RPMI8226 (cell line): ENCODE measurements around the gene FAM209B.
"Not testable (repeated sequence)": the region's sequence is repeated elsewhere in the genome, so short reads cannot be mapped to it uniquely, and the experiment has no call there.

ENCODE experiments used
- DNase-seq: peaks from one replicate; pipeline ENCODE4 v3.0.0-alpha.2; 2015

The FAM209B gene

DNA sequence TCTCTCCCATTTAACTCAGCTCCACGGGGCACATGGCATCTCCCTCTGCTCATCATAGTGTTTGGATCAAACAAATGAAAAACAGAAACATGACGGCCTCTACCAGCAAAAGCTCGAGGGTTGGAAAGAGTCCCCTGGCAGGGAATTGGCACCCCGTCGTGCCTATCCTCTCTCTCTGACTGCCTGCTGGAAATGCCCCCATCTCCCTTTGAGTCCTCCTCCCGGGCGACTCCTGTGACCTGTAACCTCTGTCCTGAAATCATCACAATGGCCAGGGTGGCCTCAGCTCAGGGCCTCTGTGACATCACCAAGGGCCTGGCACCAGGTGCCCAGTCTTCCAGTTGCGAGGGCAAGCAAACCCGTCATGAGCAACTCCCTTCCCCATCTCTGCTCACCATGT, at the start of gene FAM209B:
Gene FAM209B, plus strand, starts transcription at position 301 of the 400 bp plus-strand sequence. Its CDS starts 96 bp downstream, at position 397.
- DNase-seq, result not testable (repeated sequence)

- no peak for DNase-seq
Measured at GRCh38 chr20:56483970-56484369, 49.1 kb upstream of the FAM209B start.

GRCh38 chr20:56487216-56487615, 45.8 kb upstream of the FAM209B start:
- DNase-seq, result no peak

- DNase-seq, result no peak
Measured at GRCh38 chr20:56488566-56488965, 44.5 kb upstream of the FAM209B start.

DNA sequence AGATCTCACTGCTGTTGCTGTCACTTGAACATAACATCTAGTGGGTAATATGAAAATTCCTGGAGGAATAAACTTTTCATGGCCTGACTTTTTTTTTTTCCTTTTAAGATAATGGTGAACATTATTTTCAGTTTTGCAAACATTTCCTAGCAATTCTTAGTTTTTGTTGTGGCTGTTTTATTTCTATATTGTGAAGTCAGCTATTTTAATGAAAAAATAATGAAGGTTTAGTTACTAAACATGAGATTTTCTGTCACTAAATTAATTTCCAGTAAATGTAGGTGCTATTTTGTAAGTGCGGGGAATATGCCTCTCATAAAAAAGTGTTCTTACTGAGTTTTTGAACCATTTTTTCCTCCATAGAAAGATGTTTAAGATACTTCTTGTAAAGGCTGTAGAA, 31.9 kb upstream of the FAM209B start:
- no peak for DNase-seq

- no peak for DNase-seq
Measured at GRCh38 chr20:56503916-56504315, 29.1 kb upstream of the FAM209B start.

DNA sequence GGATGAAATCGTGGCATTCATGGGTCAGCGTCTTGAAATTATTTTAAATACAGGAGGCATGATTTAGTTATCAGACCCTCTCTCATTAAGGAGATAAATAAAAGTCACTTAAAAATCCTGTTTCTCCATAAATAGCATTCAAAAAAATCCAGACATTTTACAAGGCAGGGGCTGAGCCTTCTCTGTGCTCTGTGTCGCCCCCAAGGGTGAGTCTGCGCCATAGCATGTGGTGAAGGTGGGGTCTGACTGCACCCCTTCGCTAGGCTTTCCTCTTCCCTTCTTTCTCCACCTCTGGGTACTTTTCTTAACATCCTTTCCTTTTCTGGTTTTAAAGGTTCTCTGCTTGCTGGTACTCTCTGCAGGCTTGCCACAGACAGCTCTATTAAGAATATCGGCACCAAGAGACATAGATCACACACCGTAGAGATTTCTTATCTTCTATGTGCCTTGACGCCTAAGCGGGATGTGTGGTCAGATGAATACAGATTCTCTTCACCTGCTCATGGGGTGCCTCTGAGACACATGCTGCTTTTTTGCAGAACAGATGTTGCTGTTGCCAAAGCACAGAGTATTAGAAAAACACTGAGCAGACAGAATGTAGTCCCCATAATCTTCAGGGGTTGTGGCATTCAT, 28.6 kb upstream of the FAM209B start:
- no peak for DNase-seq

DNA sequence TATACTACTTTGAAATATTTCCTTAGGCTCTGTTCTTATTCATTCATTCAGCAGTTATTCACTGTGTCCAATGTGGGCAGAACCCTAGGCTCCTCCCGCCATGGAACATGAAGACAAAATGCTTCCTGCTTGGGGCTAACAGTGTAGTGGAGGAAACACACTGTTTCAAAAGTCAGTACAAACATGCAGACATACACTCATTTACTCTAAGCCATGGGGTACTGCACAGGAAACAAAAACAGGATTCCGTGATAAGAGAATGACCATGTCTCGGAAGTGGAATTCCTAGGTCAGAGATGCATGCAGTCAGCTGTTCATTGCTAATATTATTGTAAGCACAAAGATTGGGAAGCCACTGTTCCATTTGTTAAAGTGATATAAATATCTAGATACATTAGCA, 26.9 kb upstream of the FAM209B start:
- DNase-seq, result no peak

DNA sequence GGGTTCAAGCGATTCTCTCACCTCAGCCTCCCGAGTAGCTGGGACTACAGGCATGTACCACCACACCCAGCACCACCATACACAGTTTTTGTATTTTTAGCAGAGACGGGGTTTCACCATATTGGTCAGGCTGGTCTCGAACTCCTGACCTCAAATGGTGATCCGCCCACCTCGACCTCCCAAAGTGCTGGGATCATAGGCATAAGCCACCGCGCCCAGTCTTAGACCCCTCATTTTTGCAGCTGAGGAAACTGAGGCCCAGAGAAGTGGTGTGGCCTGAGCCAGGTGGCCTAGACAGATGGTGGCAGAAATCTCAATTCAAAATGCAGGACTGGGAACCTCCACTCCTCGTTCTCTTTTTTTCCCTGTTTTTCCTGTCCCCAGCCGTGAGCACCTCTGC, 21.1 kb upstream of the FAM209B start:
- no peak for DNase-seq

GRCh38 chr20:56513161-56514150, 19.6 kb upstream of the FAM209B start:
- no peak for DNase-seq

- no peak for DNase-seq
Measured at GRCh38 chr20:56516631-56517030, 16.4 kb upstream of the FAM209B start.

DNA sequence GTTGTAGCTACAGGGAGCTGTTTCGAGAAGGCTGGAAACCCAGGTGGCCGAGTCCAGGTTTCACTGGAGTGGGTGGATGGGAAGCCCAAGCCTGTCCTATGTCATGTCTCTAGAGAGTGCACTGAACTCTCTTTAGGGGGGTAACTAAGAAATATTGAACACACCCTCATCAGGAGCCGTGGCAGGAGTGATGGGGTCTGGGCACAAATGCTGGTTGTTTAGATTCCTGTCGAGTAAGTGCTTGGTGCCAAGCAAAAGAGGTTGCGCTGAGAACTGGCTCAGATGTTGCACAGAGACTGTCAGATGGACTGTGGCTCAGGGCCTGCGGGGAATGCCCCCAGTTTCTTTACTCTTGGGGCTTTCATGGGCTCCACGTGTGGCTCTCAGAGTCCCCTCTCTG, 15.8 kb upstream of the FAM209B start:
- DNase-seq, result no peak

DNA sequence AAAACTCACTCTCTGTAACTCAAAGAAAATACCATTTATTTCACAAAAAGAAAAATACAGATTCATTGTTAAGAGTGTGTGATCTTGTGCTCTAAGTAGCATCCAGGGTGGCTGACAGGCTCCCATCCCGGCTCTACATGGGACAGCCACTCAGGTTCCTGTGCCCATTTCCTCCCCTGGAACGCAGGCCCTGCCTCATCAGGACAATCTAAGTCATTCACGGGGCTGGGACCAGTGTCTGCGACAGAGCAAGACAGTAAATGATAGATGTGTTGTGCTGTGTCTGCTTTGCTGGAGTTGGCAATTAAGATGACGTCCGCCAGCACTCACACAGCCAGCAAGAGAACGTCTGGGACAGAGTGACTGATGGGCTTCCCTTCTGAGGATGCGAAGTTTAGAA, 15.4 kb upstream of the FAM209B start:
- no peak for DNase-seq

GRCh38 chr20:56518126-56518525, 14.9 kb upstream of the FAM209B start:
- DNase-seq, result no peak

GRCh38 chr20:56518721-56519398, 14.2 kb upstream of the FAM209B start:
- DNase-seq, result no peak

- DNase-seq, result no peak
Measured at GRCh38 chr20:56519551-56519950, 13.5 kb upstream of the FAM209B start.

DNA sequence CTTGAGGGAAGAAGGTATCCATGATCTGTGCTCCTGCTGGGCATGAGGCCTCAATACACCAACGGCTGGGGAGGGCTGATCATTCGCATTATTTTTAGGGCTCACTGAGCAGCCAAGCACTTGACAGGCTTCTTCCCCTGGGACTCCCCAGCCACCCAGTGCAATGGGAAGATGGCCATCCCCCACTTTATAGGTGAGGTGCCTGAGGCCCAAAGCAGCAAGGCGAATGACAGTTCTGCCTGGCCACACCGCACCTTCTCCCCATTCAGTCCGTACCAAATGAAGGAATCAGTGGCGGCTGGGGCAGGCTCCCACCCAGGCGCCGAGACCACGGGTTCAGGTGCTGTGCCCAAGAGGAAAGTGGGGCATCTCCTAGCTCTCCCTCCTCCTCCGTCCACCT, 12.9 kb upstream of the FAM209B start:
- DNase-seq, result no peak

GRCh38 chr20:56520746-56521354, 12.2 kb upstream of the FAM209B start:
- not testable (repeated sequence) for DNase-seq

- no peak for DNase-seq
Measured at GRCh38 chr20:56522311-56522710, 10.7 kb upstream of the FAM209B start.

- not testable (repeated sequence) for DNase-seq
Measured at GRCh38 chr20:56524444-56524843, 8.6 kb upstream of the FAM209B start, which contains the start of gene FAM209A. Gene FAM209A (plus strand): TSS chr20:56524744. CDS start chr20:56524809, 65 bp downstream.

DNA sequence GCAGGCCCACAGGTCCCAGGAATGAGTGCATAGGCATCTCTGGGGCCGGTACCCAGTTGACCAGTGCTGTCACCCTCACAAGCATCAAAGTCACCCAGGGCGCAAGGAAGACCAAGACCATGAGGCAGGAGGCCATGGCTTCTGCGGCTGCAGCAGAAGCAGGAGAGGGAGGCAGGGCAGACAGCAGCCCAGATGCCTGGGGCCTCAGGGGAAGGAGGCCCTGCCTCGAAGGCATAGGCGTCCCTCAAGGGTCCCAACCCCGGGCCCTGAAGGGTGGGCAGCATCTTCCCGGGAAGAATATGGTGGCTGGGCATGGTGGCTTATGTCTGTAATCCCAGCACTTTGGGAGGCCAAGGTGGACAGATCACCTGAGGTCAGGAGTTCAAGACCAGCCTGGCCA, 5.5 kb upstream of the FAM209B start:
- no peak for DNase-seq

DNA sequence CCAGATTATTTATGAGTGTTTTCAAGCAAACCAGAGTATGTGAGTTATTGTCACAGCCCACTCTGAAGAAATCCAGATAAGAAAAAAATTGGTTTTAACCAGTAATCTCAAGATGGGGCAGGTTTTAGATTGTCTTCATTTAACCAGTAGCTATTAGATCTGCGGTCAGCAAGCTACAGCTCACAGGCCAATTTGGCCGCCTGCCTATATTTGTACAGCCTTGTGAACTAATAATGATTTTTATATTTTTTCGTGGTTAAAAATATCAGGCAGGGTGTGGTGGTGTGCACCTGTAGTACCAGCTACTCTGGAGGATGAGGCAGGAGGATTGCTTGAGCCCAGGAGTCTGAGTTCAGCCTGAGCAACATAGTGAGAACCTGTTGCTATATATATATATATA, 5.0 kb downstream of the FAM209B start:
- peak; percentile 19 for DNase-seq

- no peak for DNase-seq
Measured at GRCh38 chr20:56540415-56540814, 7.4 kb downstream of the FAM209B start.
